NCI-H146 (cell line): ENCODE measurements around the gene TRIM28.
"Not testable (repeated sequence)": the region's sequence is repeated elsewhere in the genome, so short reads cannot be mapped to it uniquely, and the experiment has no call there.

Experiments used
- DNase-seq: peaks from one replicate; lab custom pipeline; 2025; lab: John Stamatoyannopoulos, UW

Gene TRIM28

DNA sequence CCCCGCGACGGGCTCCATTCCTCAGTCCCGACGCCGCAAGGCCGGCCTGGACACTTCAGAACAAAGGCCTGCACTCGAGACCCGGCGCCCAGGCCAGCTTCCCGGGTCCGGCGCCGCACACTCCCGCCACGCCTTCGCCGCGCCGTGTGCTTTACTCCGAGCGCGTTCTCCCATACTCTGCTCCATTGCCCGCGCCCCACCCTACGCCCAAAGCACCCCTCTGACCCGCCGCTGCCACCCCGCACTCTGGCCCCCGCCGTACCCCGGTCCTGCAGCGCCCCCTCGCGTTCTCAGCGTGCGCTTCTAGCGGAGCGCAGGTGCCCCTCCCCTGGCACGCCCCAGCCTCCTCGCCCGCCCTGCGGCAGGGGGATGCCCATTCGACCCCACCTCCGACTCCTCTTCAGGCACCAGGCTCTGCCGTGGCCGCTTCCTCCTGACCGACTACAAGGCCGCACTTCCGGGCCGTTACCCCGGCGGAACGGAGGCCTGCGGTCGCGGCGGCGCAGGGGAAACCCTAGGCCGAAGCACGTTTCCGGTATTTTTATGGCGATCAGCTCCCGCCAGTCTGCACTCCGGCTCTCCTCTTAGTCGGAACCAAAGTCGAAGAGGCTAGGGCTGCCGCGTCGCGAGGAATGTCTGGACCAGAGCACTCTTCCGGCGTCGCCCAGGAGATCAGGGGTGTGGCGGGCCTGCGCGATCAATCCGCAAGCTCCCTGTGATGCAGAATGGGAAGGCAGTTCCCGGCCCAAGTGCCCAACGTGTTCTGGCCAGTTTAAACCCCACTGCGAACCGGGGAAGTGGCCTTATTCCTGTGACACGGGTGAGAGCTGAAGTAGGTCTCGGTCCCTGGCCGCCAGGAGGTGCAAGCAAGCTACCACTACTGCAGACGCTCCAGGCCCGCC is 24.3 kb upstream of the TRIM28 start, which contains the start of gene ZBTB45:
Gene ZBTB45 (minus strand): TSS at position 456 of the 902 bp plus-strand sequence. CDS start 2,137 bp downstream, outside the sequence.
- DNase-seq, result peak; percentile 98

DNA sequence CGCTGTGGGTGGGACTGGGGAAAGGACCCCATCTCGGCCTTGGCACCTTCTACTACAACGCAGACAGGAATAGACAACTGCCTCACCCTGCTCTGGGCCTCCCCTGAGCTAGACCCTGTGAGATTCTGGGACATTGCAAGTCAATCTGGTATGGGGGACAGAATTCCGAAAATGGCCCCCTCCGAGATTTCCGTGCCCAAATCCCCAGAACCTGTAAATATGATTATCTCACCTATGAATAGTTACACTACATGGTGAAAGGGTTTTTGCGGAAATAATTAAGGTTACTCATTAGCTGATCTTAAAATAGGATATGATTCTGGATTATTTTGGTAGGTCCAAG is 23.6 kb upstream of the TRIM28 start:
- DNase-seq, result no peak

DNA sequence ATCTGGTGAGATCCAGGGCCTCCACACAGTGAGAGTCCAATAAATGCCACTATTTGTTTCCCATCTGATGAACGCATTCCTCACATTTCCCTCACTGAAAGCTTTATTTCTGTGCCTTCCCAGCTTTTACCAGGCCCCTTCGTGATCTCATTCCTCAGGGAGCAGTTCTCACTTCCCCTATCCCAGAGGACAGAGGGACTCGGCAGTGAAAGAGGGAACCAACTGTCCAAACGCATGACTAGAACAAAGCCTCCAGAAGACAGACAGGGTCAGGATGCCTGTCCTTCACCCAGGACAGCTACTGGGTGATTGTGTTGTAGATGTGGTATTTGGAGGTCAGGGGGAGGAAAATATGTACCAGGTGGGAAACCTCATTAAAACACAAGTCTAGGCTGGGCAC is 22.2 kb upstream of the TRIM28 start:
- DNase-seq, result no peak

DNA sequence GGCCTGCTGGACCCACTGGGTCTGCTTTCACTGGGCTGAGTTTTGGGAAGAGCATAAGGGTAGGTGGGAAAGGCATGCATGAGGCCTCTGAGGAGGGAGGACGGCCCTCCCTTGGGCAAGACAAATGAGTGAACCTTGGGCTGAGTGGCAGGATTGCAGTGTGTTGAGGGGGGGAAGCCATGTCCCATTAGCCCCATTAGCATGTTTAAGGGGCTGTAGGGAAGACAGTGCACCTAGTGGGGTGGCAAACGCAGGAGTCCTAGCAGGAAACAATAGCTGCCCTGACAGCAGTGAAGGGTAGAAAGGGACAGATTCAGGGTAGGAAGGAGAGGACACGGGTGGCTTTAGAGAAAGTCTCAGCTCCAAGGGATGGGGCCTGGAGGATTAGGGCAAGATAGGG is 21.2 kb upstream of the TRIM28 start:
- DNase-seq, result no peak

- no peak for DNase-seq
Observed at GRCh38 chr19:58529405-58529804, 14.5 kb upstream of the TRIM28 start.

GRCh38 chr19:58531034-58531840 is 12.6 kb upstream of the TRIM28 start:
- DNase-seq, result no peak

GRCh38 chr19:58535857-58536256 is 8.0 kb upstream of the TRIM28 start:
- no peak for DNase-seq

DNA sequence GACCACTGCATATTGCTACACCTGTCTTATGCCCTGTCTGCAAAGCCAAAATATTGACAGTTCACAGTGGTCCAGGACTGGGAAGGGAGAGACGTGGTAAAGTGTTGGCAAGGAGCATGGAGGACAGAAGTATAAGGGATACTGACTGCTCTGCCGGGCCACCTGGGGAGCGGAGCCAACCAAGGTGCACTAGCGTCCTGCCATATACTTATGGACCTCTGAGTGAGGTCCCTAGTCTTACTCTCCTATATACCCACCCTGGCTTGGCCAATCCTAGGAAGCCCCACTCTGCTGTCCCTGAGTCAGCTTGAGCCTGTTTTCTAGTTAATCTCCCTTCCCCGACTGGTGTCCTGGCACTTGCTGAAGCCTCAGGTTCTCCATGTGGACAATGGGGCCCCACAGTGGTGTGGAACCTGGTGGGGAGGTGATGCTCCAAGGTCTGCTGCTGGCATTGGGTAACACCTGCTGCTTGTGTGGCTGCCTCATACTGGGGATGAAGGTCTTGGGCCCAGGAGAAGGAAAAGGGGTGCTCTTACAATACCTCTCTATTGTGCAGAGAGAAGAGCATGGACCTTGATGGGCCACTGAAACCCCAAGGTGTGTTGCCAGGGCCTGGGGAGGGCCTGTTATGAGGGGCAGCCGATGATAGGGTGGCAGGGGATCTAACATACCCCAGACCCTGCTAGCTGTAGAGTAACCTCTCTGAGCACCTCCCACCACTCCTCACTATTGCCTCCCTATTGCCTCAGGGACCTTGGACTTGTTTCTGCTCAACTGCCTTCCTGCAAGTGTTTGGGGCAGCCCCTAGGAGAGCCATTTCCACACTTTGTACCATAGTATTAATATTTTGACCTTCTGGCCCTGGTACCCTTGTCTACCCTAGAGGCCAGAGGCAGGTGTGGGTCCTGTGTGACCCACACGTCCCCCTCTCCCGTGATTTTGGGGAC is 6.7 kb upstream of the TRIM28 start:
- no peak for DNase-seq

DNA sequence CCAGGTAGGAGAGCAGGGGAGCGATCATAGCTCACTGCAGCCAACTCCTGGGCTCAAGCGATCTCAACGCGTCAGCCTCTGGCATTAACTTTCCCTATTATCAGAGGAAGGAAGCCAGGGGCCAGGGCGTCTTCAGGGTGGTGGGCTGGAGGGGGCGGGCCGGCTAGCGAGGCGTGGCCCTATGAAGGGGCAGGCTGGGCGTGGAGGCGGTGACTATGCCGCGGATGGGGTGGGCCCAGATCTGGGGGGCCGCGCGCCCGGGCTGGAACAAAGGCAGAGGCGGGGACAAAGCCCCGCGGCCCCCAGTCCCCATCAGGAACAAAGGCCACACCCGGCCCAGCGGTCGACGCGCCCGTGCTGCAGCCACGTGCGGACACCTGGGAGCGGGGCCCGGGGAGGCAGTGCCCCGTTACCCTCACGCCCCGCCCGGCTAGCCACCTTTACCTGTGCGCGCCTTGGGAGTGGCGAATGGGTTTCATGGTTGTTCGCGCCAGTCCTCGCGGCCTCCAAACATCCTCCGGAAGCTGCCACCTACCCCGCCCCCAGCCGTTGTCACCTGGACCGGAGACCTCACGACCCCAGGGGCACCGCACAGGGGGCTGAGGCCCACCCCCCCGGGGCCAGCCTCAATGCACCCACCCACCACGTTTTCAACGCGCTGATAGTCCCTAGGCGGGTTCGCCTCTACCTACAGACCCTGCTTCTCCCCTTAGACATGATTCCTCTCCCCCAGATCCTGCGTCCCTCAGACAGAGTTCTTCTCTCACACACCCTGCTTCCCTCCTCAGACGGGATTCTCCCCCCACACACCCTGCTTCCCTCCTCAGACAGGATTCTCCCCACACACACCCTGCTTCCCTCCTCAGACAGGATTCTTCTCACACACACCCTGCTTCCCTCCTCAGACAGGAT is 5.4 kb upstream of the TRIM28 start:
- no peak for DNase-seq

GRCh38 chr19:58539169-58539559 is 4.7 kb upstream of the TRIM28 start:
- not testable (repeated sequence) for DNase-seq

GRCh38 chr19:58542641-58543372 is 1.1 kb upstream of the TRIM28 start:
- DNase-seq, result not testable (repeated sequence)

- DNase-seq, result no peak
Observed at GRCh38 chr19:58544591-58545285, 874 bp downstream of the TRIM28 start.

DNA sequence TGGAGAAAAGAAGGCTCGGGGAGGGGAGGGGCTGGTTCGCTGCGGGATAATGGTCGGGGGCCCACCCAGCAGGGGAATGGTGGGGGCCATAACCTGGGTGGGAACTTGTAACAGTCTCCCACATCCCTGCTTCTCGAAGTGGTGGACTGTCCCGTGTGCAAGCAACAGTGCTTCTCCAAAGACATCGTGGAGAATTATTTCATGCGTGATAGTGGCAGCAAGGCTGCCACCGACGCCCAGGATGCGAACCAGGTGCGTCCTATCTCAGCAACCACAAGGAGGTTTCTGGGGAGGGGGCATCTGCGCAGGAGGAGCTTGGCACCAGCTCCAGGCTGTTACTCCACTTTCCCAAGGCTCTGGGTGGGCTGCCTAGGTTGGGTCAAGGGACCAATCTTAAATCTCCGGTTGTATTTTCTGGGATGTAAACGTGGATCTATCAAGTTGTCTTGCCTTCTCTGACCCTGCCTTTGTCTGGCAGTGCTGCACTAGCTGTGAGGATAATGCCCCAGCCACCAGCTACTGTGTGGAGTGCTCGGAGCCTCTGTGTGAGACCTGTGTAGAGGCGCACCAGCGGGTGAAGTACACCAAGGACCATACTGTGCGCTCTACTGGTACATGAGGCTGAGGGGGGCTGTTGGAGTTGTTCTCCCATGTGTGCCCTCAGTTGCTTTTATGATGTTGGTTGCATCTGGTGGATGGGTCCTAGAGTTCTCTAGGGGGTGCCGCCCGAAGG is 1.6 kb downstream of the TRIM28 start:
- DNase-seq, result no peak

DNA sequence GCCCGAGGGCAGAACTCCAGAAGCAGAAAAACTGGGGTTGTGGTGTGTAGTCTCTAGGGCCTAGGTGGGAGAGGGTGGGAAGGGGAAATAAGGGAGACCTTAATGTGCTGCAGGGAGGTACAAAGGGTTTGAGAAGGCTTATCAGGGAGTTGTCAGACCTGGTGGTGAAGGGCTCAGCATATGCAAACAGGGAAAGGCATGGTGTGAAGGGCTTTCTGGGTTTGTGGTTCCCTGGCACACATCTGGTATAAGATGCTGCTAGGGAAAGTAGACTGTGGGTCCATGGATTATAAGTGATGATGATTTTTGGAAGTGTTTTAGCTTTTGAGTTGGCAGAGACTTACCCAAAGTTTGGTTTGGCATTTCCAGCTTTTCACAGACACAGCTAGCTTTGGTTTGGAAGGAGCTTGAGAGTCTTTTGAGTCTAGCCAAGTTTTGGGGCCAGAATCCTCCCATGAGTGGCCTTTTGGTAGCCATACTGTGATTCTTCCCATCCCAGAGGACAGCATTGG is 2.2 kb downstream of the TRIM28 start:
- no peak for DNase-seq

DNA sequence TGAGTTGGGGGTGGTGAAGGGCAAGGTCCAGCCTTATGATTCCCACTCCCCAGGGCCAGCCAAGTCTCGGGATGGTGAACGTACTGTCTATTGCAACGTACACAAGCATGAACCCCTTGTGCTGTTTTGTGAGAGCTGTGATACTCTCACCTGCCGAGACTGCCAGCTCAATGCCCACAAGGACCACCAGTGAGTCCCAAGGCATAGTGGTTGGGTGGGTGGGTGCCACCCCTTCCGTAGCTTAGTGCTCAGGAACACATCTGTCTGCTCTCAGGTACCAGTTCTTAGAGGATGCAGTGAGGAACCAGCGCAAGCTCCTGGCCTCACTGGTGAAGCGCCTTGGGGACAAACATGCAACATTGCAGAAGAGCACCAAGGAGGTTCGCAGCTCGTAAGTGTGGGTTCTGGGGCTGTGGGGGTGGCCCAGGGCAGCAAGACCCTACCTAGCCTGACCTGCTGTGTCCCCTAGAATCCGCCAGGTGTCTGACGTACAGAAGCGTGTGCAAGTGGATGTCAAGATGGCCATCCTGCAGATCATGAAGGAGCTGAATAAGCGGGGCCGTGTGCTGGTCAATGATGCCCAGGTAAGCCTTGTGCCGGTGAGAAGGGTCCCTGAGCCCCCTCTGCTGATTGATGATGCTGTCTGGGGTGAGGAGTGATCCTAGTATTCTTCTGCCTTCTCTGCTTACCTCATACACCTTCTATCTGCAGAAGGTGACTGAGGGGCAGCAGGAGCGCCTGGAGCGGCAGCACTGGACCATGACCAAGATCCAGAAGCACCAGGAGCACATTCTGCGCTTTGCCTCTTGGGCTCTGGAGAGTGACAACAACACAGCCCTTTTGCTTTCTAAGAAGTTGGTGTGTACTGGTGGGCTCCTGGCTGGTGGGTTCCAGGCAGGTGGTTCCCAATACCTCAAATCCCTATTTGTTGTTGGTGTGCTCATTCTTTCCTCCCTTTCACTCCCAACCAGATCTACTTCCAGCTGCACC is 3.8 kb downstream of the TRIM28 start:
- no peak for DNase-seq

GRCh38 chr19:58548859-58549663 is 5.2 kb downstream of the TRIM28 start:
- no peak for DNase-seq
